Islet of Langerhans (tissue), 1 donor: ENCODE measurements around the gene PTPN7.

Experiments used
- FAIRE-seq: peaks from one replicate; lab custom pipeline; 2011; peaks lifted over from hg19 to GRCh38; lab: Jason Lieb, UNC

The PTPN7 gene

GRCh38 chr1:202105571-202106339 lies 54.6 kb downstream of the PTPN7 start:
- FAIRE-seq, result no peak

- no peak for FAIRE-seq
Observed at GRCh38 chr1:202104073-202104472, 56.3 kb downstream of the PTPN7 start.

GRCh38 chr1:202101184-202101583 lies 59.2 kb downstream of the PTPN7 start:
- FAIRE-seq, result no peak
